HG02798 (cell line): ENCODE data around the gene DBX2.
"Not testable (repeated sequence)": the region's sequence is repeated elsewhere in the genome, so short reads cannot be mapped to it uniquely, and the experiment has no call there.

Experiments used
- ATAC-seq: cut with Tn5 transposase; IDR thresholded peaks from one replicate; pipeline ENCODE4 v1.9.1; 2021; ENCODE audit warnings: mild to moderate bottlenecking; ENCODE audit not compliant: unreplicated experiment, poor library complexity

Gene DBX2

DNA sequence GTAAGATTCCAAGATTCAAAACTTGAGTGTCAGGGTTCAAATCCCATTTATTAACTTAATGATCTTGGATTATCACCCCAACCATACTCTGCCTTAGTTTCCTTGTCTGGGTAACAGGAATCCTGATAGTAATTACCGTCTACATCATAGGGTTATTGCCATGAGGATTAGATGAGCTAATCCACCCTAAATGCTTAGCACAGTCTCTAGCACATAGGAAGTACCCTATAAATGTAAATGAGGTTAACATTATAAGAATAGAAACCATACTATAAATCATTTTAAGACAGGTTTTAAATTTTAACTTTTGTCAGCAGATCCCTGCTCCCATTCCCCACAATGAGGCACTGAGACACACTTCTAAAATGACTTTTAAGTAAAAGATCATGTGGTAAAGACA lies 36.5 kb downstream of the DBX2 start:
- ATAC-seq: no peak

DNA sequence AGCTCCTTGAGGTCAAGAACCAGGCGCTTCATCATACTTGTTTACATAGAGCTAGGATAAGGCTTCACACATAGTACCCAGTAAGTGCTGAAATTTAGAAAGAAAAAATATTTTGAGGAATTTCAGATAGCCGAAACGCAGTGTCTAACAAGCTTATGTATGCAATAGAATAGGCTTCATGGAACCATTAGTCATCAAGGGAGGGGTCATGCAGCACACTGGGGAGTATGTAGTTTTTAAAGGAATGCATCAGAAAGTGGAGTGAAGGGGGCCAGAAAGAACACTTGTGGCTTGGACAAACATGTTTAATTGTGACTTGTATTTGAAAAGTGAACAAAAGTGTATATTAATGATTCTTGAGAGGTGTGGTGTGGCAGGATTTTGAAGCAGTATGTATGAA lies 38.1 kb downstream of the DBX2 start:
- no peak for ATAC-seq

DNA sequence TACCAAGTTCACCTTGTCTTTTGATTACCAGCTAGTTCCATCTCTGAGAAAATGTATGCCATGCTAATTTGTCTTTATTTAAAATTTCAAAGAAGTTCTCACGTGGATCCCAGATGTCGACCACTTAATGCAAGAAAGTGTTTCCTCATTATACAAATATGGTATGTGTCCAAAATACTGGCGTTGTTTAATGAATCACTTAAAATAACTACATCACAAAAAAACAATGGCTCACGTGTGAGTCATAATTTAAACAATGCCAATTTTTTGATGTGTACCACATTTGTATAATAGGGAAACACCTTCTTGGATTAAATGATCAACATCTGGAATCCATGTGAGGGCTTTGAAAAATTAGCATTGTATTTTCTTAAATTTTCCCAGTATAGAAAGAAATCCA lies 40.8 kb downstream of the DBX2 start:
- no peak for ATAC-seq

DNA sequence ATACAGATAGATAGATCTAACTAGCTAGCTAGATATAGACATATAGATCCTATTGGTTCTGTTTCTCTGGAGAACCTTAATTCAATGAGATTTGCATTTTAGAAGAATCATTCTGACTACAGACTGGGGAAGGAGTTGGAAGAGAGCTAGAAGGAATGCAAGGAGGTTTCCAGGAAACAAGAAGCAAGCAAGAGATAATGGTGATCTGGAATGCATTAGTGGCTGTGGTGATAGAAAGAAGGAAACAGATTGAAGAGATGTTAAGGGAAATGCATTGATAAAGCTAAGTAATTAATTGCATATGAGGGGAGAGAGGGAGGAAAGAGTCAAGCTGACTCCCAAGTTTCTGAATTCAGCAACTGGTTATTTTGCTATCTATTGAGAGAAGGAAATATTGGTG lies 42.7 kb downstream of the DBX2 start:
- no peak for ATAC-seq

DNA sequence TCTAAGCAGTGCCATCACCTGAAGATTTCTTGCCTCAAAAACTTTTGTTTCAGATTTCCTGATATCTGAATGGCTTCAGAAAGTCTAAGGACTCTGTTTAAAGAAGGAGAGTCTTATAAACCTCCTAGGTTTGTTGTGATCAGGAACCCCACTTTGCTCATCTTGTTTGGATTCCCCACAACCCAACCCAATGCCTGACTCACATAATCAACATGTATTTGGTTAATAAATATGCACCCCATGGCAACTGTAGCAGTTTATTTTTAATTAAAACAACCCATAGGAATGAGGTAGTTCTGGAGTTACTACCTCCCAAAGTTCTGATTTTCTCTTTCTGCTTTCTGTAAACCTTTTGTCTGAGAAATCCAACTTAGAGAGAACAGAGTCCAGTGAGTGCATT lies 51.5 kb downstream of the DBX2 start:
- no peak for ATAC-seq

DNA sequence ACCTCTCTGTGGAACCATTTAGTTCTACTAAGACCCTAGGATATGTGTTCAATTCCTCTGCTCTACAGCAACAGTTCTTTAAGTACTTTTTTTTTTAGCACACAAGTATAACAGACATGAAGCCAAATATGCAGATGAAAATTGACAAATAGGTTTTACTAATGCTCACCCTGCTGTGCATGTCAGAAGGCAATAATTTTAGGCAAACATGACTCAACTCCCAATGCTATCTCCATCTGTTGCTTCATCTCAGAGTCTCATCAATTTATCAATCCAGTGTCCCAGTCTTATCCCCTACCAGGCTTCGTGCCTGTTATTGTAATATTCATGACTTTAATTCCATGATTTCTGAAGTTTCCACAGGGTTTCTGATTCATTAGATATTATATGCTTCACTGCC lies 57.7 kb downstream of the DBX2 start:
- ATAC-seq: no peak

DNA sequence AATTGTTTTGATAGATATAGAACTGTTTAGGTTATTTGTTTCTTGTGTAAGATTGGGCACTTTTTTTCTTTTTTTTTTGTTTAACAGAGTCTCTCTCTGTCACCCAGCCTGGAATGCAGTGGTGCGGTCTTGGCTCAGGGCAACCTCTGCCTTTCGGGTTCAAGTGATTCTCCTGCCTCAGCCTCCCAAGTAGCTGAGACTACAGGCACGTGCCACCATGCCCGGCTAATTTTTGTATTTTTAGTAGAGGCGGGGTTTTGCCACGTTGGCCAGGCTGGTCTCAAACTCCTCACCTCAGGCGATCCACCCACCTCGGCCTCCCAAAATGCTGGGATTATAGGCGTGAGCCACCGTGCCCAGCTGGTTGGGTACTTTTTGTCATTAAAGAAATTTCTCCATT lies 66.0 kb downstream of the DBX2 start:
- ATAC-seq: not testable (repeated sequence)

DNA sequence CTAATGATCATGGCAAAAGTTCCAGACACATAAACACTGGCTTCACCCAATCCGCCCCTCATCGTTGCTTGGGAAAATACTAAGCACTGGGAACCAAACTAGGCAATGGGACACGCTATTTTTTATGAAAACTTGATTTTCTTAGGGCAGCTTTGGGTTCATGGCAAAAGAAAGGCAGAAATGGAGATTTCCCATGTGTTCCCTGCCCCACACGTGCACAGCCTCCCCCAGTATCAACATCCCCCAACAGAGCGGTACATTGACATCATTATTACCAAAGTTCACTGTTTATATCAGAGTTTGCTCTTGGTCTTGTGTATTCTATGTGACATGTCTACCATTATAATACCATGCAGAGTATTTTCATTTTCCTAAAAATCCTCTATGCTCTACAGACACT lies 71.0 kb downstream of the DBX2 start:
- ATAC-seq: no peak

DNA sequence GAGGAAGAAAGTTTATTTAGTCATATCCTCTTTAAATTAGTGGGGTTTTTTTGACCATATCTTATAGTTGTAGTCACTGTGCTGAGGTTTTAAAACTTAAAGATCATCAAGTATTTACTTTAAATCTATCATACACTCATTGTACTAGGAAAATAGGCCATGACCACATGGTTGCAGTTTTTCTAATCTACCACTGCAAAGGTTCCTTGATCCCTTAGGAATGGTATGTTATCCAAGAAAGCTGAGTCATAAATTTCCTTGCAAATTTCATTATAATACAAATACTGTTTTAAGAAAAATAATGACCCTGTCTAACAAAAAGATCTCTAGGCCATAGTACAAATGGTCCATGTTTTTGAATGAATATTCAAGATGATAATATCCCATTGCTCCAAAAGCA lies 74.7 kb downstream of the DBX2 start:
- no peak for ATAC-seq

DNA sequence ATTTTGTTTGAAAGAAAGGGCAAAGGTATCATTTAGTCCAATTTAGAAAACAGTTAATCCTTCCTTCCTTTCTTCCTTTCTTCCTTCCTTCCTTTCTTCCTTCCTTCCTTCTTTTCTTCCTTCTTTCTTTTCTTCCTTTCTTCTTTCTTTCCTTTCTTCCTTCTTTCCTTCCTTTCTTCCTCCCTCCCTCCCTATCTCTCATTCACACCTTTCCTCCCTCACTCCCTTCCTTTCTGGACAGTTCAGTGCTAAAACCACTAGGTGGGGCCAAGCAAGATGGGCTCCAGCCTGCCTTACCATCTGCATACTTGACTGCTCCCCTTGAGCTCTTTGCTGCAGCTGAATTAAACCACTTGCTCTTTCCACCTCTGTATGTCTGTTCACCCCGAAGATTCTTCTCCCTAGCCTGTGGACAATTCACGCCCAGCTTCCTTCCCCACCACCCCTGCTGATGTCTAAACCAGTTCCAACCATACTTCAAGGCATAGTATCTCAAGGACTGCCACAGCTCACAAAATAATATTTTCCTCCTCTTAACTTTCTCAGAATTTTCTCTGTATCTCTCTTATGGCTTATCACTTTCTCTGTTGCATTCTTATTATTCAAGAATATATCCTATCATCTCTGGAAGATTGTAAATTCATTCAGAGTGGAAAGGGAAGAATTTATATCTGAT lies 78.0 kb downstream of the DBX2 start:
- peak; percentile 61 for ATAC-seq

DNA sequence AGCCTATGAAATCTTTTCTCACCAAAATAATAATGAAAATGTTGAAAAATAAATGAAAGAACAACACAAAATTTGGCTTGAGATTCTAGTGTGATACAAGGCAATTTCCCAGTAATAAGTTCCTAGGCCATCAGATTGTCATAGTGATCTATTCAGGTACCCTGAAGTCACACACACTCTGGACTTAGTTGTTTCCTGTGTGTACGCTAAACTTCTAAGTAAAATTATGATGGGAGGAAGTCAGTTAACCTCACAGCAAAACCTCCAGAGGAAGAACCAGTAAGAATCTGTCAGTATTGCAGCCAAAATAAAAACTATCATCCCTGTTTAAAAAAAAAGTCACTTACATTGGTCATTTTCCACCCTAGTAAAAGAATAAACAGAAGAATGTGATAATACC lies 81.9 kb downstream of the DBX2 start:
- ATAC-seq: no peak
